ENCODE results near the gene MPHOSPH10.
"Not testable (repeated sequence)": the region's sequence is repeated elsewhere in the genome, so short reads cannot be mapped to it uniquely, and the experiment has no call there.

The MPHOSPH10 gene

GRCh38 chr2:71125506-71126294 is 4.7 kb upstream of the MPHOSPH10 start:
- DNase-seq = no peak

- no peak for DNase-seq
Observed at GRCh38 chr2:71126957-71127356, 3.5 kb upstream of the MPHOSPH10 start.

- DNase-seq = no peak
Observed at GRCh38 chr2:71129114-71129901, 1.1 kb upstream of the MPHOSPH10 start.

GRCh38 chr2:71129902-71130151 is 607 bp upstream of the MPHOSPH10 start:
- no peak for DNase-seq

GRCh38 chr2:71130905-71131244 is 441 bp downstream of the MPHOSPH10 start:
- no peak for DNase-seq

- not testable (repeated sequence) for DNase-seq
Observed at GRCh38 chr2:71131387-71132166, 1.1 kb downstream of the MPHOSPH10 start.

GRCh38 chr2:71133603-71134002 is 3.2 kb downstream of the MPHOSPH10 start:
- no peak for DNase-seq

GRCh38 chr2:71136174-71136573 is 5.7 kb downstream of the MPHOSPH10 start:
- DNase-seq = no peak

- DNase-seq = no peak
Observed at GRCh38 chr2:71143782-71144181, 13.3 kb downstream of the MPHOSPH10 start.

GRCh38 chr2:71148506-71149063 is 18.2 kb downstream of the MPHOSPH10 start:
- no peak for DNase-seq

GRCh38 chr2:71150082-71150816 is 19.8 kb downstream of the MPHOSPH10 start:
- no peak for DNase-seq

GRCh38 chr2:71151620-71152019 is 21.2 kb downstream of the MPHOSPH10 start:
- DNase-seq = no peak

GRCh38 chr2:71153585-71154224 is 23.3 kb downstream of the MPHOSPH10 start:
- DNase-seq = no peak

GRCh38 chr2:71154279-71154678 is 23.8 kb downstream of the MPHOSPH10 start:
- DNase-seq = no peak

- no peak for DNase-seq
Observed at GRCh38 chr2:71154798-71155197, 24.4 kb downstream of the MPHOSPH10 start.

GRCh38 chr2:71155846-71156245 is 25.4 kb downstream of the MPHOSPH10 start:
- DNase-seq = no peak

- no peak for DNase-seq
Observed at GRCh38 chr2:71156573-71156972, 26.1 kb downstream of the MPHOSPH10 start.

- DNase-seq = no peak
Observed at GRCh38 chr2:71157124-71157793, 26.8 kb downstream of the MPHOSPH10 start.

- no peak for DNase-seq
Observed at GRCh38 chr2:71166812-71167211, 36.4 kb downstream of the MPHOSPH10 start.

- no peak for DNase-seq
Observed at GRCh38 chr2:71173096-71173495, 42.7 kb downstream of the MPHOSPH10 start.

GRCh38 chr2:71174207-71174606 is 43.8 kb downstream of the MPHOSPH10 start:
- DNase-seq = no peak

- not testable (repeated sequence) for DNase-seq
Observed at GRCh38 chr2:71178836-71179235, 48.4 kb downstream of the MPHOSPH10 start.

All from GOT3 (cell line).